Loucy (cell line): Measurements from ENCODE around the gene GALNT3.

Source experiments
- H2AFZ ChIP-seq: fragments of 200-600 bp; sonication (generic); 2 replicates; pipeline ENCODE4 v1.6.0; 2016; ENCODE audit warnings: antibody characterized with exemption, mild to moderate bottlenecking, low read length, moderate library complexity
- H3F3A ChIP-seq: fragments of 200-600 bp; 2 replicates; pipeline ENCODE4 v1.6.0; 2016; ENCODE audit warnings: antibody characterized with exemption, low read depth, mild to moderate bottlenecking
- H3K27me3 ChIP-seq: fragments of 200-600 bp; sonication (generic); 2 replicates; pipeline ENCODE4 v1.6.1; 2014; ENCODE audit warnings: low read length, mild to moderate bottlenecking; ENCODE audit not compliant: insufficient read depth, poor library complexity, severe bottlenecking
- H3K36me3 ChIP-seq: fragments of 200-600 bp; sonication (generic); 2 replicates; pipeline ENCODE4 v1.6.1; 2016; ENCODE audit warnings: low read length; ENCODE audit not compliant: insufficient read depth
- H3K4me1 ChIP-seq: fragments of 200-600 bp; sonication (generic); 2 replicates; pipeline ENCODE4 v1.5.1; 2014; ENCODE audit warnings: low read length, mild to moderate bottlenecking; ENCODE audit not compliant: insufficient read depth, poor library complexity, severe bottlenecking
- H3K4me2 ChIP-seq: fragments of 200-600 bp; sonication (generic); 2 replicates; pipeline ENCODE4 v1.6.0; 2014; ENCODE audit warnings: antibody characterized with exemption, low read length, low read depth, mild to moderate bottlenecking; ENCODE audit not compliant: poor library complexity, severe bottlenecking
- H3K4me3 ChIP-seq: fragments of 200-600 bp; sonication (generic); 2 replicates; pipeline ENCODE4 v1.5.1; 2014; ENCODE audit warnings: low read length, mild to moderate bottlenecking, mixed read lengths; ENCODE audit not compliant: poor library complexity, severe bottlenecking
- H3K79me2 ChIP-seq: fragments of 200-600 bp; sonication (generic); 2 replicates; pipeline ENCODE4 v1.6.1; 2014; ENCODE audit warnings: low read length; ENCODE audit not compliant: insufficient read depth
- H3K9ac ChIP-seq: fragments of 200-600 bp; sonication (generic); 2 replicates; pipeline ENCODE4 v1.6.0; 2014; ENCODE audit warnings: mild to moderate bottlenecking, low read depth, low read length, moderate library complexity; ENCODE audit not compliant: poor library complexity, severe bottlenecking
- H3K9me2 ChIP-seq: fragments of 200-600 bp; sonication (generic); replicated peaks from 2 replicates; pipeline ENCODE4 v1.6.1; 2016; ENCODE audit warnings: low read depth, low read length, mixed read lengths
- H3K9me3 ChIP-seq: fragments of 200-600 bp; sonication (generic); 2 replicates; pipeline ENCODE4 v1.6.1; 2014; ENCODE audit warnings: mild to moderate bottlenecking, antibody characterized with exemption, low read length, low read depth; ENCODE audit not compliant: insufficient read depth
- H4K20me1 ChIP-seq: fragments of 200-600 bp; sonication (generic); 2 replicates; pipeline ENCODE4 v1.6.0; 2014; ENCODE audit warnings: antibody characterized with exemption, low read length, mild to moderate bottlenecking; ENCODE audit not compliant: insufficient read depth, poor library complexity, severe bottlenecking
- EZH2phosphoT487 ChIP-seq: fragments of 200-600 bp; IDR thresholded peaks from 2 replicates; pipeline ENCODE4 v1.6.1; 2018; ENCODE audit warnings: antibody characterized with exemption, mild to moderate bottlenecking, moderate library complexity, borderline replicate concordance
- TF ChIP-seq, protein P1 (sequence below): fragments of 200-600 bp; sonication (generic); conservative IDR thresholded peaks from 2 replicates; pipeline ENCODE4 v1.5.1; 2014; ENCODE audit warnings: mild to moderate bottlenecking, antibody characterized with exemption, low read length

The GALNT3 gene

DNA sequence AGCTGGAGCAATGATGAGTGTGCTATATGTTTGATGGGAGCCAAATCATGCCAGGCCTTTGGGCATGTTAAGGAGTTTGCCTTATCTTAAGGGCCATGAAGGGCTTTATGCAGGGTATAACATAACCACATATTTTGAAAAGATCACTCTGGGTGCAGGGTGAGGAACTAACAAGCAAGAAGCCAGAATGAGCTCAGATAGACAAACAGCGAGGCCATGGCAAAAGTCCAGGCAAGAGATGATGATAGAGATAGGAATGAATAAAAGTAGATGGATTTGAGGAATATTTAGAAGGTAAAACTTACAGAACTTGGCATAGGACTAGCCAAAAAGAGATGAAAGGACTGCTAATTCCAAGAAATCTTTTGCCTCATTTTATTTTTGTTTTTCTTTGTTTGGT lies 6.7 kb downstream of the GALNT3 start:
- peaks cover 69% of the 10 kb centered on the region for H3K4me1 ChIP-seq
- no peak overlapping the region for H2AFZ ChIP-seq
- H3F3A ChIP-seq, result no peaks in the 10 kb centered on the region
- H3K9me2 ChIP-seq, result no peaks in the 10 kb centered on the region
- H4K20me1 ChIP-seq, result peaks cover 10% of the 10 kb centered on the region
- H3K4me2 ChIP-seq, result peak overlapping the region; percentile 85
- no peaks in the 10 kb centered on the region for H3K9me3 ChIP-seq
- TF ChIP-seq EZH2phosphoT487, result no peak
- TF ChIP-seq, protein P1, sequence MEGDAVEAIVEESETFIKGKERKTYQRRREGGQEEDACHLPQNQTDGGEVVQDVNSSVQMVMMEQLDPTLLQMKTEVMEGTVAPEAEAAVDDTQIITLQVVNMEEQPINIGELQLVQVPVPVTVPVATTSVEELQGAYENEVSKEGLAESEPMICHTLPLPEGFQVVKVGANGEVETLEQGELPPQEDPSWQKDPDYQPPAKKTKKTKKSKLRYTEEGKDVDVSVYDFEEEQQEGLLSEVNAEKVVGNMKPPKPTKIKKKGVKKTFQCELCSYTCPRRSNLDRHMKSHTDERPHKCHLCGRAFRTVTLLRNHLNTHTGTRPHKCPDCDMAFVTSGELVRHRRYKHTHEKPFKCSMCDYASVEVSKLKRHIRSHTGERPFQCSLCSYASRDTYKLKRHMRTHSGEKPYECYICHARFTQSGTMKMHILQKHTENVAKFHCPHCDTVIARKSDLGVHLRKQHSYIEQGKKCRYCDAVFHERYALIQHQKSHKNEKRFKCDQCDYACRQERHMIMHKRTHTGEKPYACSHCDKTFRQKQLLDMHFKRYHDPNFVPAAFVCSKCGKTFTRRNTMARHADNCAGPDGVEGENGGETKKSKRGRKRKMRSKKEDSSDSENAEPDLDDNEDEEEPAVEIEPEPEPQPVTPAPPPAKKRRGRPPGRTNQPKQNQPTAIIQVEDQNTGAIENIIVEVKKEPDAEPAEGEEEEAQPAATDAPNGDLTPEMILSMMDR, result no peak
- H3K9ac ChIP-seq, result no peak overlapping the region
- H3K36me3 ChIP-seq, result no peaks in the 10 kb centered on the region
- H3K79me2 ChIP-seq, result peaks cover 79% of the 10 kb centered on the region
- H3K27me3 ChIP-seq, result no peaks in the 10 kb centered on the region
- peak overlapping the region; percentile 7 for H3K4me3 ChIP-seq

DNA sequence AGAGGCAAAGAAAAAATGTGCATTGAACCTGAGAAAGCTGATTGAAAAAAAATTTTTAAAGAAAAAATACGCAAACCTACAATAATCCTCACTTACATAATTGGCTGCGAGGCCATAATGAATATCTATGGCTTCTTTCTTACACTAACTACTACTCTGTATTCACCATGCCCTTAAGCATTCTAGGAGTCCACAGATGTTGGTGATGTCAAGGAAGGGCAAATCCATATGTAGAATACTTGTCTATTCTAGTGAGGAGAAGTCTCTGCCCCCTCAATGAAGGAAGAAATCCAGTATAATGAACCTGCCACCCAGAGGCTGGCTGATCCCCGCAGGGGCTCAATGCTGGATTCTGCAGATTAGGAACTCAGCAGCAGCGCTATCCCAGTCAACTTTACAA lies 14.3 kb downstream of the GALNT3 start:
- Histone ChIP-seq H3K36me3 (no peaks in the 10 kb centered on the region), H2AFZ (no peak overlapping the region), H3K4me1 (peaks cover 15% of the 10 kb centered on the region), H3K9me2 (no peaks in the 10 kb centered on the region), H3F3A (no peaks in the 10 kb centered on the region), H4K20me1 (no peaks in the 10 kb centered on the region), H3K27me3 (no peaks in the 10 kb centered on the region), H3K9me3 (0 out of 2 replicates have a peak, but pooled peaks cover 3% of the 10 kb centered on the region), H3K4me2 (no peak overlapping the region), H3K79me2 (peaks cover 54% of the 10 kb centered on the region), H3K4me3 (no peak overlapping the region), H3K9ac (no peak overlapping the region)
- no peak for TF ChIP-seq EZH2phosphoT487
- TF ChIP-seq, protein P1, result no peak

DNA sequence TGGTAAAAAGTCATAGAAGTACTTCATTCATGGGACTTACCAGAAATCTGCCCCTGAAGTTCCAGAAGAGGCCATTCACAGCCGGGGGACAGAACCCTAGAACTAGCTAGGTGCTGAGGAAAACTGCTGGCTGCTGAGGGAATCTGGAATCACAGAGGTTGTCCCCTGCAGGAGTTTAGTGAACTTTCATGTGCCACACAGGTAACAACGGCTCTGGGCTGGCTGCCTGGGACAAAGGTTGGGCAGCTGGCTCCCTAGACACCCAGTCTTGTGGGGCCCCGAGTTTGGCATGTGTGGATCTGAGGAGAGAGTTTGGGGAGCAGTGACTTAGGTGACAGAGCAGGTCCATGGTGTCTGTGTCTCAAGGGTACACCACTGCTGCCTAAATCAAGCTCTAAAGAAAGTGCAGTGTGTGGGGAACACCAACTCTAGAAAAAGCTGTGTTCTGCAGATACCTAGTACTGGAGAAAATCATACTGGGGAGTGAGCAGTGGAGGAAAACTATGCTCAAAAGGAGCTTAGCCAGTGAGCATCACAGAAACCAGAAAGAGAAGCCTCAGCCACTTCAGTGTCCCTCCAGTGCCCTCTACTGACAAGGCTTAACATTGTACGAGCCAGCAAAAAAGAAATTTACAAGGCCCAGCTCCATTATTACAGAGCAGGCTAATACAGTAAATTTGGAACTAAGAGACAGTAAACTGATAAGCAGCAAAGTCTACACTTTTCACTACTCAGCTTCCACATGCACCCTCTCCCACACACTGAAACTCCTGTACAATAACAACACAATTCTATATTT lies 15.2 kb downstream of the GALNT3 start:
- H3K9ac ChIP-seq, result no peak overlapping the region
- H3K4me1 ChIP-seq, result peaks cover 17% of the 10 kb centered on the region
- no peak for TF ChIP-seq EZH2phosphoT487
- TF ChIP-seq, protein P1, result peak; percentile 57
- H3K4me3 ChIP-seq, result no peak overlapping the region
- no peaks in the 10 kb centered on the region for H3K27me3 ChIP-seq
- no peaks in the 10 kb centered on the region for H3F3A ChIP-seq
- H3K9me2 ChIP-seq, result no peaks in the 10 kb centered on the region
- no peaks in the 10 kb centered on the region for H4K20me1 ChIP-seq
- H3K4me2 ChIP-seq, result no peak overlapping the region
- H3K9me3 ChIP-seq, result 0 out of 2 replicates have a peak, but pooled peaks cover 3% of the 10 kb centered on the region
- H3K36me3 ChIP-seq, result peaks cover 3% of the 10 kb centered on the region; the same call in 1 of the 2 replicates
- H2AFZ ChIP-seq, result no peak overlapping the region
- H3K79me2 ChIP-seq, result peaks cover 54% of the 10 kb centered on the region
